HL-60 (cell line): Measurements from ENCODE around the gene ITPK1.

Source experiments
- CTCF ChIP-seq: IDR thresholded peaks from one replicate; pipeline ENCODE4 v1.5.1; 2011; ENCODE audit warnings: low read length, control low read depth, inconsistent platforms; ENCODE audit not compliant: insufficient read depth
- POLR2AphosphoS5 ChIP-seq: IDR thresholded peaks from 2 replicates; pipeline ENCODE4 v1.6.1; 2012; ENCODE audit warnings: low read depth
- REST ChIP-seq: IDR thresholded peaks from 2 replicates; pipeline ENCODE4 v1.6.1; 2012; ENCODE audit warnings: low read depth; ENCODE audit not compliant: insufficient replicate concordance

DNA sequence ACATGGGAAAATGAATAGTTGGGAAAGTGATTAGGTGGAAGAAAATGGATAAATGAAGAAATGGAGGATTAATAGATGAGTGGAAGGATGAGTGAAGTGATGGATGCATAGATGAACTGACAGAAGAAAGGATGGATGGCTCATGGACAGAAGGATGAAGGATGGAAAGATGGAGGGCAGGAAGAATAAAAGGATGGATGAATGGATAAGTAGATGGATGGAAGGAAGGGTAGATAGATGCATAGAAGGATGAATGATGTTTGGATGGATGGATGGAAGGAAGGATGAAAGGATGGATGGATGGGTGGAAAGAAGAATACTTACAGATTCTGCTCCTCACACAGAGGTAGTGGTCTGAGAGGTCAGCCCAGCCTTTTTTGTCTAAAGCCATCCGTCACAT lies 228.6 kb downstream of the ITPK1 start:
- TF ChIP-seq CTCF = no peak
- no peak for TF ChIP-seq POLR2AphosphoS5
- no peak for TF ChIP-seq REST
